HL-60/S4 treated with retinoic acid at 250 ng/mL for 4 days and 3 days (cell line): ENCODE data around the gene ENTREP3.
"Not testable (repeated sequence)": the region's sequence is repeated elsewhere in the genome, so short reads cannot be mapped to it uniquely, and the experiment has no call there.

Experiments
- in situ Hi-C: fragments of 300-500 bp; cut with MboI; formaldehyde crosslinking; loops from 2 replicates; pipeline ENCODE4 v1.7.0; 2022; ENCODE audit warnings: low sequenced_read_pairs

ENTREP3 gene

DNA sequence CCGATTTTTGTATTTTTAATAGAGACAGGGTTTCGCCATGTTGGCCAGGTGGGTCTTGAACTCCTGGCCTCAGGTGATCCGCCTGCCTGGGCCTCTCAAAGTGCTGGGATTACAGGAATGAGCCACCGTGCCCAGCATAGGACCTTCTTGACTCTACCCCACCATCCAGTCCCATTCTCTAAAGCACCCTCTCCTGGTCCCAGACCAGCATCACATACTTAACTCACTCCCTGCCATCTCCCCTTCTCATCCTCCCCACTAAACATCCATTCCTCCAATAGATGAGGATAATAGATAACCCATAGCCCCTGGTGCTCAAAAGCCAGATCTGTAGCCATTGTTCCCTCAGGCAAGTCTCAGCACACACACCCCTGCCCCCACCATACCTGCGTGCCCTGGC is 2.1 kb downstream of the ENTREP3 start:
- in situ Hi-C loops = loop anchor here (10.0 kb wide), 1 partner anchor 332 kb away; no protein-coding TSS in a partner anchor

DNA sequence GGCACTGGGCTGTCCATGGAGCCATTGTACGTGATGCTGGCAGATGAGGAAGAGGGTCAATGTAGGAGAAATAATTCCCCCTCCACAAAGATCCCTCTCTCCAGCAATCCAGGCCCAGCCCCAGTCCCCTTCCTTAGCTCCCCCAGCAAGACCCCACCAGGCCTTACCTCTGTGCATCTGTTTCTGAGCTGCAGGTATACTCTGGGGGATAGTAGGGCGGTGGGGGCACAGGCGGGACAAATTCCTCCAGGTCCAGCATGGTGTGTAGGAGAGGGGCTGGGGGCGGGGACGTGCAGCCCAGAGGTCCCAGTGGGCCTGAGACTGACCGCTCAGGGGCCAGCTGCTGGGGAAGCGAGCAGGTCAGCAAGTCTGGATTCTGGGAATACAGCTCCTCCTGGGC is 3.7 kb downstream of the ENTREP3 start:
- in situ Hi-C loops = loop anchor here (10.0 kb wide), 1 partner anchor 333 kb away; no protein-coding TSS in a partner anchor

DNA sequence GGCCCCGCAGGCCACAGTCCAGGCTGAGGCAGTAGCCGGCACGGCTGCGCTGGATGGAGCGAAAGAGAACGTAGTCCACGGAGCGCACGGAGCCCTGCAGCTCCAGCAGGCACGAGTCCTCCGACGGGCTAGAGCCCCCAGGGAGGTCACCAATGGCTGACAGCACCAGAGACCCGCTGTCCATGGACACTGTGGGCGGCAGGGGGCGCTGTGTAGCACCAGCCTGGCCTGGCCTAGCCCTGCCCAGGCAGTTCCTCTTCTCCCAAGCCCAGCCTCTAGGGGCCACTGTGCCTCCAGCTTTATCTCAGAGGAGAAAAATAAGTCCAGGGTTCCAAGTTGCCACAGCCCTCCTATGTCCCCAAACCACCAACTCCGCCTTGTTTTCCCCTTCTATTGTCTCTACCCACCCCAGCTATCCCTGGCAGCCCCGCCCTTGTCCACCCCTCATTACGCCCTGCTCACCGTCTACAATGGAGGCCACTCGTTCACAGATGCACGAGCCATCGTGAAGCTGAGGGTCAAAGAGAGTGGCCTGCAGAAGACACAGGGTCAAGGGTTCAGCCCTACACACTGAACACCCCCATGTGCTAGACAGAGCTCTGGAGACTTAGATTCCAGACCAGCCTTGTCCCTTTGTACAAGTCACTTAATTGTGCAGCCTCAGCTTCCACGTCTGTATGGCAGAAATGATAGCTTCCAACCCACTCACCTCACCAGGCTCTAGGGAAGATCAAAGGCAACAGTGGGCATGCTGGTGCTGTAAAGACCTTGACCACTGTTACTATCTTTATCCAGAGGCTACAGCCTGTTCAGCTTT is 4.4 kb downstream of the ENTREP3 start:
- in situ Hi-C loops = loop anchor here (10.0 kb wide), 1 partner anchor 334 kb away; no protein-coding TSS in a partner anchor

DNA sequence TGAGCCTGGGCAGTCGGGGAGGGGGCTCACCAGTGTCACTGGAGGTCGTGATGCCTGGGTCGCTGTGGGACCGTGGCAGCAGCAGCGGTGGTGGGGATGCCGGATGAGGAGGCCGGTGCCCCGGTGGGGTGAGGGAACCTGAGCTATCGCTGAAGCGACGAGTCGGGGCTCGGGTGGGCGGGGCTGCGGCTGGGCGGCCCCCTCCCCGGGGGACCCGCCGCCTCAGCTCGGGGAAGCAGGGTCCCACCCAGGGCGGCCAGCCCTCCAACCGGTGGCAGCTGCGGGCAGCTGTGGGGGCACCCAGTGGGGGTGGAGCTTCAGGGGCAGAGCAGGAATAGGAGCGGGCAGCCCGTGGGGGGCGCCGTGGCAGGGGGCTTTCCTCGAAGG is 5.0 kb downstream of the ENTREP3 start:
- in situ Hi-C loops = loop anchor here (10.0 kb wide), 1 partner anchor 335 kb away; no protein-coding TSS in a partner anchor

DNA sequence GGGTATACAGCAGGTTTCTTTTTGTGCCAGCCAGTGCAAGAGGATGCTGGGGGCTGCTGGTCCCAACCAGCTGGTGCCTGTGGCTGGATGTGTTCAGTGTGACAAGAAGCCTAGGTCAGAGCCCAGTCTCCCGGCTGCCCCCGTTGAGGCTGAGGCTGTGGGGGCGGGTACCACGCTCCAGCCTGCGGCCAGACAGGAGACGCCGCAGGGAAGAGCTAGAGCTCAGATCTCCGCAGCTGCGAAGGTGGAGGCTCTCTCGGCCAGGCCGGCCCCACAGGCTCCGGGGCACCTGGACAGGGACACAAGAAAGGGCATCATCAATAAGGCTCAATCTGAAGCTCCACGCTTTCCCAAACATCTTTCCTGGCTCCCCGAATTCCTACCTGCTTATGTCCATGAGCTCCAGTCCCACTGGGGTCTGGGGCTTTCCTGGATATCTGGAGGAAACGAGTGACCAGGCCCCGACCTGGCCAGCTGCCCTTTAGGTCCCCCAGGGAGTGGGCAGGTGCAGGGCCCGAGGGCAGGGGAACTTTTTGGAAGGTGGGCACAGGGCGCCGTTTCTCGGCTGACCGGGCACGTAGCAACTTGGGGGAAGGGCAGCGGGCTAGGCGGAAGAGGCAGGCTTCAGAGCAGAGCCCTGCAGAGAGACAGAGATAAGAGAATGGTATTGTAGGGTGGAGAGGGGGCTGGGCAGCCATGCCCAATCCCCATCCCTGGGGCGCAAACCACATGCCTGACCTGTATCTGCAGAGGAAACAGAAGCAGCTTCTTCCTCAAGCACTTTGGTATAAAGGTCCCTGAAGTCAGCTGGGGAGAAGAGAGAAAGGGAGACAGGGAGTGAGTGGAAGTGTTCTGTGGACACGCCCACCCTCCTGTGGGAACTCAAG is 7.4 kb downstream of the ENTREP3 start:
- in situ Hi-C loops = no loop called here

DNA sequence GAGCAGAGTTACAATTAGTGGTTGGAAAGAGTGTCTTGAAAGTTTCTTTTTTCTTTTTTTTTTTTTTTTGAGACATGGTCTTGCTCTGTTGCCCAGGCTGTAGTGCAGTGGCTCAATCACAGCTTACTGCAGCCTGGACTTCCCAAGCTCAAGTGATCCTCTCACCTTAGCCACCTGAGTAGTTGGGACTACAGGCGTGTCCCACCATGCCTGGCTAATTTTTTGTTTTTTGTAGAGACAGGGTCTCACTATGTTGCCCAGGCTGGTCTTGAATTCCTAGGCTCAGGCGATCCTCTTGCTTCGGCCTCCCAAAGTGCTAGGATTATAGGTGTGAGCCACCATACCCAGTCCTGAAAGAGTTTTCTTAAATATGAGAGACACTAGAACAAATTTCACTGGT is 8.5 kb downstream of the ENTREP3 start:
- in situ Hi-C loops = not testable (repeated sequence)

DNA sequence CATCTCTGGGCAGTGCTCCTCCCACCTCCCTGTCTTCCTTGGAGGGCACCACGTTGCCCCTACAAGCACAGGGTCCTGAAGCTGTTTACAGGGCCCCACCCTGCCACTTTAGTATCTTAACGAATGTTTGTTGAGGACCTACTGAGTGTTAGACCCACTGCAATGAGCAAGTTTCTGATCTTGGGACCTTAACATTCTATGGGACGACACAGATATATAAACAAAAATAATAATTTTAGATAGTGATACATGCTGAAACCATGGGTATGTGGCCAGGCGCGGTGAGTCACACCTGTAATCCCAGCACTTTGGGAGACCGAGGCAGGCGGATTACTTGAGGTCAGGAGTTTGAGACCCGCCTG is 10.1 kb downstream of the ENTREP3 start:
- in situ Hi-C loops = no loop called here

DNA sequence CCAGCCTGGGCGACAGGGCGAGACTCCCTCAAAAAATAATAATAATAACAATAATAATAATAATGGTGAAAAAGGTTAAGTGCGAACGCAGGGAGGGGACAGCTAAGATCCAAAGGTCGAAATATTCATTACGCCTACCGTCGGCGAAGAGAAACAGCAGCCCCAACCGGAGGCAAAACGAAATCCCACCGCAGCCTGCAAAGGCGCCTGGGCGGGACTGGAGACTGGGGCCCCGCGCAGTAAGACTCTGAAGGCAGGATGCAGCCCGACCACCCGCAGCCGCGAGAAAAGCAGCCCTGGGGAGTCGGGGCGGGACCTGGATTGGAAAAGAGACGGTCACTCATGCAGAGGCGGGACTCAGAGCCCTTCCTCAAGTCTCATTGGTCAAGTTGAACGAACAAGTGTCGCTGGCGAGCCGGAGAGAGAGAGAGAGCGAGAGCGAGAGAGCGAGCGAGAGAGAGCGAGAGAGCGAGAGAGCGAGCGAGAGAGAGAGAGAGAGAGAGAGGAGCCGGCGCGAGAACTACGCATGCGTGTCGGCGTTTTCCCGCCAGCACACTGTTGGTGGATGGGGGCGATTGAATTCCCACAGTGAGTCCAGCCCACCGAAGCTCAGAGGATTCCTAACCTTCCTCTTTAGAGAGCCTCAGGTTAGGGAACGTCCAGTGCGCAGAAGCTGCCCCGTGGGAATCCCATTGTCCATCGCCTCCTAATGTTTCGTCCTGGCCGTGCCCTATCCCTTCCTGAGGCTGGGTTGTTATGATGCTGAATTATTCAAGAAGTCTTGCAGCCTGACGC is 10.7 kb downstream of the ENTREP3 start:
- in situ Hi-C loops = no loop called here

DNA sequence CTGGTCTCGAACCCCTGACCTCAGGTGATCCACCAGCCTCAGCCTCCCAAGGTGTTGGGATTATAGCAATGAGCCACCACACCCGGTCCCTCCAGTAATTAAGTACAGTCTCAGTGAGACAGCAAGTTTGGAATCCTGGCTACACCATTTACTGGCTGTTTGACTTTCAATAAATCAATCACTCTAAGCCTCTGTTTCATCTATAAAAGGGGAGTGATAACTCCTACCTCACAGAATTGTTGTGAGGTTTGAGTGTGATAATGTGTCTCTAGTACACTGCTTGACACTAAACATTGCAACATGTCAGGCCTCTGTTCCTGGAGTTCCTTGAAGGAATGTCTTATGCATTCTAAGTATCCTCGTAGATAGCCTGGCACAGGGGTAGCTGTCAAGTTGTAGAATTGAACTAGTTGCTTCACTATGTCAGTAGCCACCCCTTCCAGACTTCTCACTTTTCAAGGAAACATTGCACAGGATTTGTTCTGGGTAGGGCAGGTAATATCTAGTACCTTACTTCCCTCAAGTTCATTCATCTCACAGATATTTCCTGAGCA is 12.4 kb downstream of the ENTREP3 start:
- in situ Hi-C loops = no loop called here

DNA sequence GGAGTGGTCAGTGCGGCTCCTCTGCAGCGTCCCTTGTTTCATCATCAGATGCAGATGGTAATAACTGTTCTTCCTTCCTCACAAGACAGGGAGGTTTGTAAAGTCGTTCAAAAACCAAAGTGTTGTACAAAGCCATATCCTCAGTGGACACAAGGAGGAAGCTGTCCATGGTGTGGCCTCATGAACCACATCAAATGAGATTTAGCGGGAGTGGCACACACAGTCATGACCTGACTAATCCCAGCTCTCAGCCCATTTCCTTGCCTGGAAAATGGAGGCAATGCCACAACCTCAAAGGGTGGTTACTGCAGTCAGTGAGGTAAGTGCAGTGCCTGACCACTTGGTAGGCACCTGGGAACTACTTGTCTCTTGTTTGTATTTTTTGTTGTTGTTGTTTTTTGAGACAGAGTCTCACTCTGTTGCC is 13.4 kb downstream of the ENTREP3 start:
- in situ Hi-C loops = no loop called here

DNA sequence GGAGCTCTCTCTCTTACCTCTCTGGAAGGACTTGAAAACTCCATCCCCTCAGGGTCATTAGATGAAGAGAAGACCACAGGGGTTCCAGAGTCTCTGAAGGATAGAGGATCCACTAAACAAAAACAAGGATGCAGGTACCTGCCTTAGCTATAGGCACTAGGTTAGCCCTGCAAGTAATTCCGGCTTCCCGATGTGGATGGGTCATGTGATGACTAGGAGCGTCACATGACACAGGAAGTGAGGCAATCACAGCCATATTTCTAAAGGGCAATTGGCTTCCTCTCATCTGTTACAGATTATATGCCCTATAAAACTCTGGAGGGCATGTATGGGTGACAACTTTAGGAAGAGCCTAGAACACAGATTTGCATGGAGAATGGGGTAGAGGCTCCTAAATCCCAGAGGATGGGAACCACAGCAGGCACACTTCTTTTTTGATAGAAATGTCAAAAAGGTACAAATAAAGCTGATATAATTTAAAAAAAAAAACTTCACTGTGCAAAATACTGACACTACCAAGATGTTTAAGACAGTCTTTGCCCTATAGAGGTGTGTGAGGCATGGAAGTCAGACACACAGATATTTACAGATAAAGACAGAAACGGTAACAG is 14.1 kb downstream of the ENTREP3 start:
- in situ Hi-C loops = no loop called here

DNA sequence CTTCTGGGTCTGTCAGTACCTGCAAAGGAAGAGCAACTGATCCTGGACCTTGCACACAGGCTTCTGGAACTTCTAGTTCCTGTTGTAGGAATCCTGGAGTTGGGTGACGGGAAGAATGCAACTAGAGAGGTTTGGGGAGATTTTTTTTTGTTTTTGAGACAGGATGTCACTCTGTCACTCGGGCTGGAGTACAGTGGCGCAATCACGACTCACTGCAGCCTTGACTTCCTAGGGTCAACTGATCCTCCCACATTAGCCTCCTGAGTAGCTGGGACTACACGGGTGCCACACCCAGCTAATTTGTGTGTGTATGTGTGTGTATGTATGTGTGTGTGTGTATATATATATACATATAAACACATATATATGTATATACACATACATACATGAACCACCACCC is 18.8 kb downstream of the ENTREP3 start:
- in situ Hi-C loops = no loop called here

DNA sequence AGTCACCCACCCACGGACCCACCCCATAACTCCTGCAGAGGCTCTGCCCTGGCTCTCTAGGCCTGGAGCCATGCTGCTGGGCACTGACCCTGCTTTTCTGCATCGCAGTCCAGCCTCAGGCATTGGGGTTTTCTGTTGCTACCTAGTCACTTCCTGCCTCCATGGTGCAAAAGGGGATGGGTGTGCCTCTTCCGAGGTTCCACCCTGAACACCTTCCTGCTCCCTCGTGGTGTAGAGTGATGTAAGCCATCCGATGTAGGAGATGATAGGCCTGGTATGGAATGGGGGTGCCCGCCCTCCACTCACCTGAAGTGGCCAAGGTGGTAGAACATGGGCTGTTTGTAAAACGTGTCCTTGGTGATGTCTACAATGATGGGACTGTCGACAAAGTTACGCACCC is 19.9 kb downstream of the ENTREP3 start:
- in situ Hi-C loops = not testable (repeated sequence)

DNA sequence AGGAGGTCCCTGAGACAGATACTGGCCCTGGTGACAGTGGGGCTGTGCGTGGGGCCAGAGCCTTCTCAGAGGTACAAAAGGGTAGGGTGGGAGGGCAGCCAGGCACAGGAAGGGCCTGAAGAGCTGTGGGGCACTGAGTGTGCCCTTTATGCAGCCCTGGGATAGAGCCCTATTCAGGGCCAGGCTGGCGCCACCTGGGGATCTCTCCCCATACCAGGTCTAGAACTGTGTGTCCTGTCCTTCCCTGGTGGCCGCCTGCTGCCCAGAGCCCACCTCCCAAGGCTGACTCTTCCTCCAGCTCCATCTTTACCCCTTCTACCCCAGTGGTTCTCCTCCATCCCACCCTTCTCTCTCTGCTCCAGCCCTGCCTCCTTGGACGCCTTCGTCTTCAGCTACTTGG is 21.8 kb downstream of the ENTREP3 start:
- in situ Hi-C loops = not testable (repeated sequence)

DNA sequence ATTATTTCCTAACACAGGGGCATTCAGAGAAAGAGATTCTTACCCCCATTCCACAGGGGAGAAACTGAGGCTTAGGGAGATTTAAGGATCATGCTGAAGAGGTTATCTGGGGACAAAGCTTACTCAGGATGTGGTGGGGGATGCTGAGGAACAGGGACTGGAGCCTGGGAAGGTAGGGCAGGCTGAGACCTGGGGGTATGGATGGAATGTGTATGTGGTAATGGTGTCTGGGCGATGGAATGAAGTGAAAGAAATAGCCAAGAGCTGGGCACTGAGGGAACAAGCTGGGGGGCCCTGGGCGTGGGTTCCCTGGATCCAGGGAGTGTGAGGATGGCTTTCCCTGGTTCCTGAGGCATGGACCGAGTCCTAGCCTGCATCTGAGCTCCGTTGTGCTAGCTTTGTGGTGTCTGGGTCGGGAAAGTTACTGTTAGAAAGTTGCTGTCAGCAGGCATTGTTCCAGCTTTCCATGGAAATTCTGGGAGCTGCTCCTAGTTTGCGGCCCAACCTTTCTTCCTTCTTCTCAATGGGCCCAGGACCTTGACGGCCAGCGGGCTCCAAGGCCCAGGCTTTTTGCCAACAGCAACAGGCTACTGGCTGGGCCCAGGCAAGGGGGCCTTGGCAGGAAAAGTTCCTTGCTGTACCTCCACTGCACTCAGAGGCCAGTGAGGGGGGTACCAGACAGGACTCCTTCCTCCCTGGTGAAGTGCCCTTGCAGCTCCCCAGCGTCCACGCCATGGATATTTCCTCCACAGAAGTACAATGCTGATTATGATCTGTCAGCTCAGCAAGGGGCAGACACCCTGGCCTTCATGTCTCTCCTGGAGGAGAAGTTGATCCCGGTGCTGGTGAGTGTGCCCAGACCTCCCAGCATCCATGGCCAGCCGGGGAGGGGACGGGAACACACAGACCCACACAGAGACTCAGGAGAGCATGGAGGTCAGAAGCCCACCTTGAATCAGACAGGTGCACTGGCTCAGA is 23.0 kb downstream of the ENTREP3 start:
- in situ Hi-C loops = not testable (repeated sequence)

DNA sequence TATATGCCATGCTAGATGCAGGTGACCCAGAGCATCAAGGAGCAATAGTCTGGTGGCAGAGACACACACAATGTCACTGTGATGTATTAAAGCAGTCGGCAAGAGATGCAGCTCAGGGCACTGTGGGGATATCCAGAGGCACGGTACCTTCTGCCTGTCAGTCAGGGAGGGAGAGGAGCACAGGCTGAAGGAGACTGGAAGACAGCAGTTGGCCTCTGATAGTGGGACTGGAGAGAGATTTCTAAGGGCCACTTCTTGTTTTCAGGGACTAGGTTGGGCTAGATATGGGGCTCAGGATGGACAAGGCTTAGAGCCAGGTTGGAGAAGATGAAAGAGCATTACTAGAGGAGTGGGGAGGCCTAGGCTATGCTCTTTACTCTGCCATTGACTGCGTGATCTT is 24.0 kb downstream of the ENTREP3 start:
- in situ Hi-C loops = not testable (repeated sequence)

DNA sequence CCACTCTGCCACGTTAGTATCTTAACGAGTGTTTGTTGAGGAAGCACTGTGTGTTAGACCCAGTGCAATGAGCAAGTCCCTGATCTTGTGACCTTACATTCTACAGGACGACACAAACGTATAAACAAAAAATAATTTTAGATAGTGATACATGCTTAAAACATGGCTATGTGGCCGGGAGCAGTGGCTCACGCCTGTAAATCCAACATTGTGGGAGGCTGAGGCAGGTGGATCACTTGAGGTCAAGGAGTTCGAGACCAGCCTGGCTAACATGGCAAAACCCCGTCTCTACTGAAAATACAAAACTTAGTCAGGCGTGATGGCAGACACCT is 27.2 kb downstream of the ENTREP3 start:
- in situ Hi-C loops = no loop called here

DNA sequence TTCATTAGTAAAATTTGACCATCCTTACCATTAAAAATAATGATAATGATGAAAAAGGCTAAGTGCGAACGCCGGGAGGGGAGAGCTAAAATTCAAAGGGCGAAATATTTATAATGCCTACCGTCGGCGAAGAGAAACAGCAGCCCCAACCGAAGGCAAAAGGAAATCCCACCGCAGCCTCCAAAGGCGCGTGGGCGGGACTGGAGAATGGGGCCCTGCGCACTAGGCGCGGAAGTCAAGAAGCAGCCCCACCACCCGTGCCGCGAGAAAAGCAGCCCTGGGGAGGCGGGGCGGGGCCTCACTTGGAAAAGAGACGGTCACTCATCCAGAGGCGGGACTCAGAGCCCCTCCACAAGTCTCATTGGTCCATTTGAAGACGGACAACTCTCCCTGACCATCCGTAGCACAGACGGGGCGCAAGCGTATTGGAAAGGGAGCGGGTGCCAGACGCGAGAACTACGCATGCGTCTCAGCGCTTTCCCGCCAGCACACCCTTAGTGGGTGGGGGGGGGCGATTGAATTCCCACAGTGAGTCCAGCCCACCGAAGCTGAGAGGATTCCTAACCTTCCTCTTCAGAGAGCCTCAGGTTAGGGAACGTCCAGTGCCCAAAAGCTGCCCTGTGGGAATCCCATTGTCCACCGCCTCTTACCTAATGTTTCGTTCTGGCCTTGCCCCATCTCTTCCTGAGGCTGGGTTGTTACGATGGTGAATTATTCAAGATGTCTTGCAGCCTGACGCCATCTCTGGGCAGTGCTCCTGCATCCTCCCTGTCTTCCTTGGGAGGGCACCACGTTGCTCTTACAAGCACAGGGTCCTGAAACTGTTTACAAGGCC is 27.8 kb downstream of the ENTREP3 start:
- in situ Hi-C loops = no loop called here
